Activated CD8-positive, alpha-beta memory T cell treated with anti-CD3 and anti-CD28 coated beads, Interleukin-2, amount 50 U/mL, for 1 hour (primary cell): Measurements from ENCODE around the gene PSMD5.
"Not testable (repeated sequence)": the region's sequence is repeated elsewhere in the genome, so short reads cannot be mapped to it uniquely, and the experiment has no call there.

Experiments
- DNase-seq: peaks from one replicate; pipeline ENCODE4 v3.0.0-alpha.2; 2020; ENCODE audit errors: extremely low read depth

The PSMD5 gene

DNA sequence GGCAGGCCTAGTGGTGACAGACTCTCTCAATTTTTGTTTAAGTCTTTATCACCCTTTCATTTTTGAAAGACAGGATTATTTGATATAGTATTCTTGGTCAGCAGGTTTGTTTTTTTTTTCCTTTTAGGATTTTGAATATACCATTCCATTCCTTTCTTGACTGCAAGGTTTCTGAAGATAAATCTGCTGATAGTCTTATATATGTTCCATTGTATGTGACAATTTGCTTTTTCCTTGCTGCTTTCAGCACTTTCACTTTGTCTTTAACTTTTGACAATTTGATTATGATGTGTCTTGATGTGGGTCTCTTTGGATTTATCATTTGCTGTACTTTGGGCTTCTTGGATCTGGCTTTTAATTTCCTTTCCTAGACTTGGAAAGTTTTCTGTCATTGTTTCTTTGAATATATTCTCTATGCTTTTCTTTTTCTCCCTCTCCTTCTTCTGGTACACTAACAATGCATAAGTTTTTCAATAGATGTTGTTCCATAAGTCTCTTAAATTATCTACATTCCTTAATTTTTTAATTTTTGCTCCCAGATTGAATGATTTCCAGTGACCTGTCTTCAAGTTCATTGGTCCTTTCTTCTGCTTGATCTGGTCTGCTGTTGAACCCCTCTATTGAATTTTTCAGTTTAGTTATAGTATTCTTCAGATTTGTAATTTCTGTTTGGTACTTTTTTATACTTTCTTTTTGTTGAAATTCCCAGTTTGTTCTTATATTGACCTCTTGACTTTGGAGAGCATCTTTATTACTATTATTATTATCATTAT lies 34.9 kb downstream of the PSMD5 start:
- no peak for DNase-seq

DNA sequence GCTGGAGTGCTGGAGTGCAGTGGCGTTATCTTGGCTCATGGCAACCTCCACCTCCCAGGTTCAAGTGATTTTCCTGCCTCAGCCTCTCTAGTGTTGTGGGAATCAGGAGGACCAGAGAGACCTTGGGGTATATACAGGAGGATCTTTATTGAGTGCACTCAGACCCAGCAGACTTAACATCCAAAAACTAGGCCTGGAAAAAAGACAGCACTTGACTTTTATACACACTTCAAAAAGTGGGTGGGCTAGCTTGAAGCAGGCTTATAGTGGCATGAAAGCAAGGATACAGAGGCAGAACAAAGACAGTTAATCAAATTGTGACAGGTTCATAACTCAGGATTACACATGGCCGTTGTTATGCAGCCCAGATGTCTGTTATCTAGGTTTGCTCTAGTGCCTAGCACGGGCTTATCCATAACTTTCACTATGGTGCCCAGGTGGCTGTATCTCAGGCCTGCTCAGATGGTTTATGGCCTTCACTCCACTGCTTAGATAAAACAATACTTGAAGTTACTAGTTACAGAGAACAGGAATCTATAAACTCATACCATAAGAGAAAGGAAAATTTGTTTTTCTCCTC lies 37.8 kb downstream of the PSMD5 start:
- DNase-seq: not testable (repeated sequence)

DNA sequence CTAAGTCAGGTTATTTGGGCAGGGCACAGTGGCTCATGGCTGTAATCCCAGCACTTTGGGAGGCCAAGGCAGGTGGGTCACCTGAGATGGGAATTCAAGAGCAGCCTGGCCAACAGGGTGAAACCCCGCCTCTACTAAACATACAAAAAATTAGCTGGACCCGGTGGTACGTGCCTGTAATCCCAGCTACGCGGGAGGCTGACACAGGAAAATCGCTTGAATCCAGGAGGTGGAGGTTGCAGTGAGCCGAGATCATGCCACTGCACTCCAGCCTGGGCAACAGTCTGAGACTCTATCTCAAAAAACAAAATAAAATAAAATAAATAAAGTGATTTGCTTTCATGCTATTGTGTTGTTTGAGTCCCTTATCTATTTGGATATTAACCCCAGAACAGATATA lies 41.3 kb downstream of the PSMD5 start:
- DNase-seq: no peak

DNA sequence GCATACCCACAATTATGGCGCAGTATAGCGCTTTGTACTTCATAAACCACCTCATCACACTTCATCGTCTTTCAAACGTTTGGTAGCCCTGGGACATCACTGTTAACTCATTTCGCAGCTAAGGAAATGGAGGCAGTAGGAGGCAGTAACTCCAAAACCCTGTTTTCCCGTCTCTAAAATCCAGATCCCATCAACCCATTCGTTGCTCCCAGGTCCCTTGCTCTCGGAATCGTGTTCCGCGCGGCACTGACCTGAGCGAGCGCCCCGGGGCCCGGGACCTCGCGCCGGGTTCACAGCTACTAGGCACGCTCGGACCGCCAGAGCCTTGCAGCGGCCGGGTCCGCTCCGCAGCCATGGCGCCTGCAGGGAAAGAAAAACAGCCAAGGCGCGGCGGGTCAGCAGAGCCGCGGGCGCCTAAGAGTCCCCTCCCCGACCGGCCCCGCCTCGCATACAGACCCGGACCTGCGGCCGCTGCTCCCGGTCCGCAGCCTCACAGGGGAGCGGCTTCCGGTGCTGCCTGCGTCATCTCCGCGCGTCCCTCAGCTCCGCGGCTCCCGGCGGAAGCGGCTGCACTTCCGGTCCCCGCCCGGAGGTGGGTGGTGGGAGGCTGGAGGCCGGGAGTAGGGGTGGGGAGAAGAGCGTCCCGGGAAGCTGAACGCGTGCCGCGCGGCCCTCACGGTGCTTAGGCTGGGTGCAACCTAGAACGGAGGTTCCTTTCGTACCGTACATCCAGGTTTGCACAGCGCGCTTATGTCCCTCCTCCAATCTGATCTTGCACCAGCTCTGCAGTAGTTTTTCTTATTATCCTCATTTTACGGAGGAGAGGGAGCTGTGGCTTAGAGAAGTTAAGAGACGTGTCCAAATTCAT lies 49.6 kb downstream of the PSMD5 start, which contains the start of gene FBXW2:
Gene FBXW2 (minus strand): TSS at position 519 of the 868 bp plus-strand sequence. CDS start 5,158 bp downstream, outside the sequence.
- peak; percentile 36 for DNase-seq

DNA sequence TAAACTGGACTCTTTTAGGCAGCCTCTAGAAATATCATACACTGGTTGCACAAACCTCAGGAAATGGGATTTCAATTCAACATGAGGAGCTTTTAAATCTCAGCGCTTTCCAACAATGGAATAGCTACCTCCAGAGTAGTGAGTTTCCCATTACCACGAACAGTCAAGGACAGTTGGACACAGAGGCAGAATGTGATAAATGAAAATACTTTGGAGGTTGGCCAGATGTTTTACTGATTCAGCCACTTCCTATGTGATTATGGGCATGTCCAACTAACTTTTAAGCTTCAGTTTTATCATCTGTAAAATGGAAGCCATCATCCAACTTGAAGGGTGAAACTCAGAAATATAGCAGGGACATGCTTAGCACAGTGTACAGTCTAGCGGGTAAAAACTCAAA lies 51.6 kb downstream of the PSMD5 start:
- DNase-seq: no peak

DNA sequence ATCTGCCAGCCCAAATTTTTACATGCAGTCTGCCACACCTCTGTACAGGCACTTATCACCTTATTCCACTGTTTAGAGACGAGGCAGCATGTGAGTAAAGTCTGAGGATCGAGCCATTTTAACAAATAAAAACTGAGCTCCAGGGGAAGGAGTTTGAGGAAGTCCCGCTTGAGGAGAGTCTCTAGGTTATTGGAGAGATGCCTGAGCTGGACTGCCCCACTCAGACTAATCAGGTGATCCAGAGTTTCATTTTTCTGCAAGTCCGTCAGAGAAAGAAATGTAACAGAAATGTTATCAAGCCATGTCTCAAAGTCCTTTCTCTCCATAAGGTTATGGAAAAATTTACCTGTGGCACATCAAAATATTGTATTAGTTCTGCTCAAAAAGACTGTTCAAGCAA lies 54.8 kb downstream of the PSMD5 start:
- no peak for DNase-seq

DNA sequence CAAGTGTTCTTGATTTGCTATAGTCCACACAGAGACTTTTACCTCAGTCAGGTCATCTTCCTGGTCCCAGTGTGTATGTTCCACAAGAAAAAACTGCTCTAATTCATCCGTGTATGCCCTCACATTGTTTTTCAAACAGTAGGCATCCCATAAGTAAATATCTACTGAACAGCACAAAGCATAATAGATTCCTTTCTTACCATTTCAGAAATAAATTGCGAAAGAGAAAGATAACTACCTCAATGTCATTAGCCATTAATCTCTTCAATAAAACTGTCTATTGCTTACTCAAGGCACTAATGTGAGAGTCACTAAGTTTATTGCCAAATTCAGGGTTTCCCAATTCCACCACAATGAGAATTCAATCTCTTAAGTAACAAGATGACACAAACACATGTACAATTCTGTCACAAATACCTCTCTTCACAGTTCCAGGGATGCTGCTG lies 59.1 kb downstream of the PSMD5 start:
- DNase-seq: no peak

DNA sequence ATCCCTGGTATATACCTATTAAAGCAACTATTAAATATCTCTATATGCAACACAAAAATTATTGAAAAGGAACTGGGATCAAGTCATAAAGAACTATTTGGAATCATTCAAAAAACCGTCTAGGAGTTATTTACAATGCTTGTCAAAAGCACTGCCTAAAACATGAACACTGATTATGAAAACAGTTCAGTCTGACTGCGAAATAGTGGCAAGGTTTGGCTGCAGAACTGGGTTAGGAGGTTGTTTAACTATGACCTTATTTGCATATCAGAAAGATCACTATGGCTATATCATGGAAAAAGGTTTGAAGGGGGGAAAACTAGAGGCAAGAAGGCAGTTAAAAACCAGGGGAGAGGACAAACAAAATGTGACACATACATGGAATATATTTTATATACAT lies 61.5 kb downstream of the PSMD5 start:
- DNase-seq: no peak

DNA sequence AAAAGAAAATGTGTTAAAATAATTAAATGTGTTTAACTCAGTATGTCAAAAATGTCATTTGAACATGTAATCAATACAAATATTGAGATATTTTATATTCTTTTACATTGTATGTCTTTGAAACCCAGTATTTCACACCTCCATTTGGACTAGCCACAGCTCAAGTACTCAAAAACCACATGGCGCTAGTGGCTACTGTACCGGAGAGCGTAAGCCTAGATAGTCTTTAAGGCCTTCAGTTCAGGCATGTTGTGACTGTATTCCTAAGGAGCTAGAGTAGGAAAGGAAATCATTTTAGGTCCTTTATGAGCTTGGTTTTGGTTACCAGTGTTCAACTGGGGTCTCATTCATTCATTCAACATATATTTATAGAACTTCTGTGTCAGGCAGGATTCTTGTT lies 62.4 kb downstream of the PSMD5 start:
- no peak for DNase-seq

DNA sequence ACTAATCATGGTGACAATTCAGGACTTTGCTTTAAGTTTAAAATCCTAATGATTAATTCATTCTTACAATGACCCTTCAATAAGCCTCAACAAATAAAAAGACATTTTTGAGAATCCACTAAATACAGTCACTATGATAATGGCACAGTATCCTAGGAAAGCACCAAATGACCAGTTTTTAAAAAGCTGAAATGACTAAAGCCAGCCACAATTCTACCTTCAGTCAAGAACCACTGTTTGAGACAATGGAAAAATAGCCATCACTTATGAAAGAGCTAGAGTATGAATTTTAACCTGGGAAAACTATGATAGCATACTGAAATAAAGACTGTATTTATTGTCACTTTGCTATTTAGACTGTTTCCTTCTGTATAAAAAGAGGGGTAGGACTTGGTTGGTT lies 63.5 kb downstream of the PSMD5 start:
- no peak for DNase-seq

DNA sequence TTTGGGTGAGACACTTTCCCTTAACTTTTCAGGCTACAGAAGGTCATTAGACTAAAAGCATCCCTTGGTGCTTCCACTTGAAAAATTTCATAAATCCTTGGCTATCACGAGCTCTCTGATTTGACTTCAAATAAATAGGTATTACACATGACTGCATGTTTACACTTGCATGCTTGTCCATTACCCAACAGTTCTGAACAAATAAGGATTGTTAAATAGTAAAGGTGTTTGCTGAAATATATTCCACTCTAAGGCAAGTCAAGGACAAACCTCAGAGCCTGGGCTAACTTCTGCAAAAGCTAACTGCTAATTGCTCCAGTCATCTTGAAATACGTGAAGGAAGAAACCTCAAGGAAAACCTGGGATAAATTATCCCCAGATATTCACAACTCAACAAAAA lies 64.0 kb downstream of the PSMD5 start:
- no peak for DNase-seq

DNA sequence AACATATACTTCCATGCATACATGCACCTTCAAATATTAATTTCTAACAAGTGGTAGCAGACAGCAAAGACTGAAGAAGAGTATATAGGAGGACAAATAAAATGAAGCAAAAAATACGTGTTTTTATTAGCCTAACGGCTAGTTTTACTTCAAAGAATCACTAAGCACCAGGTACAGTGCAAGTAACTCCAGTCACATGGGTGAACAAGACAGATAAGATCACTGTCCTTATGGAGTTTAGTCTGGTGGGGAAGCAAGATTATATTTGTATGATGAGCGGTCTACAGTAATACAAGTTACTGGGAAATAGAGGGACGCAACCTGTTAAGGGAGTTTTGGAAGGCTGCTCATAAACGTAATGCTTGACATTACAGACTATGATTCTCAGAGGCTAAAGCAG lies 65.5 kb downstream of the PSMD5 start:
- no peak for DNase-seq

DNA sequence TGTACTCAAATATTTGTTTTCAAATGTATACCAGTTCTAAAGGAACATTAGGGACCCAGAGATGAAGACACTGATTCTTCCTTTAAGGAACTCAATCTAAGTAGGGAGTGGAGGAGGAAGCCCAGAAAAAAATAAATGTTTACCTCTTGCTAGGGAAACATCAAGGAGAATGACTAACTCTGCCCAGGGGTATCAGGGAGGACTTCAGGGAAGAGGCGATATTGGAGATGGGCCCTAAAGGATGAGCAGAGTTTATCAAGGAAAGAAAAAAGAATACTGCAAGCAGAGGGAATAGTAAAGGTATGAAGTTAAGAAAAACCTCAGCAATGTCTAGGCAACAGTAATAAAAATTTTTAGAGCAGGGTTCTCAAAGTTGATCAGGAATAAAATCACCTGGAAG lies 65.9 kb downstream of the PSMD5 start:
- no peak for DNase-seq

DNA sequence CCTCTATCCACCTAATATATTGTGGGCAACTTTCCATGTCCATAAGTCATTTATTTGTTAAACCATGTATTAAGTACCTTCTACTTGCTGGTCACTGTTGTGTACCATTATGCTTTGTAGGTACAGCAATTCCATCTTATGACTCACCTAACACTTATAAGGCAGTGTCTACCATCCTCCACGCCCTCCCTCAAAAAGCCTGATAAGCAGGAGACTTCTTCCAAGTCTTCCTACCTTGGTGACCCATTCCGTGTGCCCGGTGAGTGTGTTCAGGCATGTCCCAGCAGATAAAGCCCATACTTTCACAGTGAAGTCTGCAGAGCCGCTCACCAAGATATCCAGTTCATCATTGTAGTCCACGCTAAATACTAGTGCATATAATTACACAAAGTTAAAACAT lies 66.9 kb downstream of the PSMD5 start:
- DNase-seq: no peak

DNA sequence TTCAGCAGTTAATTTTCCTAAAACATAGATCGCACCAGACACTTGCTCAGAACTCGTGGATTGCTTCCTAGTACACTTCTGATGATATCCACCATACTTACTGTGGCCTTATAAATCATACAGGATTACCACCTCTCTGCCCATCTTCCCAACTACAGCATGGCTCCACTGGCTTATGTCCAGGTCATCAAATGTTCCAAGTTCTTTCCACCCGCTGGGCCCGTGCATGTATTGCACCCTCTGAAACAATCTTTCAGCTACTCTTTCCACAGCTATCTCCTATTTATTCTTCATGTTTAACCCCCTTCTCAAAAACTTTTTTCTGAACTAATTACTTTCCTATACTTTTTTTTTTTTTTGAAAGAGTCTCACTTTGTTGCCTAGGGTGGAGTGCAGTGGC lies 68.0 kb downstream of the PSMD5 start:
- DNase-seq: no peak

DNA sequence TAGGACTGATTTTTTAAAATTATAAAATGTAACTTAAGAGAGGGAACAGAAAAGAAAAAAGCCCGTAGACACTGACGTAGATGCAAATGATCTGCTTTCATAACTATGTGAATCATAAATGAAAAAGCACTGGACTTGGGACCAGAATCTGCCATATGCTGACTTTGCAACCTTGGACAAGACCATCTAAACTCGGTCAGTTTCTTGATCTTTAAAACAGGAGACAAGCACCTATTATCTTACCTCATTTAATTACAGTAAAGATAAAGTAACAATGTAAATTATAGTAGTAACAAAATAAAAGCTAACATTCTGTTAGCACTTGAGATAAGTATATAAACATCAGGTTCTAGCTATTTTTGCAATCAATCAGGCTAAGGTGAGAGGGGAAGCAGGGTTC lies 69.5 kb downstream of the PSMD5 start:
- DNase-seq: no peak

DNA sequence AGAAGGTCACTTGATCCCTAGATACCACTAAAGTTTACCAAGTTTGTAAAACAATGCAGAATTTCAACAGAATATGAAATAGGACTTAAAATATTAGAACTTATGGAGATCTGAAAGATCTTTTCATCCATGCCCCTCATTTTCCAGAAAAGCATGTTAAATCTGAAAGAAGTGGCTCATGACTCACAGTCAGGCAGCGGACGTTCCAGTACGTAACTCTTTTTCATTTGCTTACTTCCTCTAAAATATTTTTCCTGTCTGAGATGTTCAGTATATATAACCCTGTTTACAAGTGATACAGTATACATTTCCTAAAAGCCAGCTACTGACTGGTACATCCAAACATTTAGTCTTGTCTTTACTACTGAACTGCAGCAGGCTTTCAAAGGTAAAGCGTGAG lies 71.8 kb downstream of the PSMD5 start:
- DNase-seq: no peak

DNA sequence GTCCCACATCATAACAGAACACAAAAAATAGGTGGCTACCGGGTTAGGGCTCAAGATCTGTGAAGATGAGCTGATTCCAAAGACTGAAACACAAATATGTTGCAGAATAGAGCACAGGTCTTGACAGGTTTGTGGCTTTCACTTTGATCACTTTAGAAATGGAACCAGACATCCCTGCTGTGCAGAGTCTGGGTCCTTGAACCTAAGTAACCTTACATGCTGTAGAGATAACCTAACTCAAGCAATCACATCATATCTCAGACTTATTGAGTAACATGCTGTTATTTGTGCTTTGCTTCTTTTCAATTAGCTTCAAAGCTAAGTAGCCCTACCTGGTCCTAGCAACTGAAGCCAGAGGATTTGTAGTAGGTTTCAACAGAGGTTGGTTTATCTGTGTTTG lies 73.8 kb downstream of the PSMD5 start:
- no peak for DNase-seq

DNA sequence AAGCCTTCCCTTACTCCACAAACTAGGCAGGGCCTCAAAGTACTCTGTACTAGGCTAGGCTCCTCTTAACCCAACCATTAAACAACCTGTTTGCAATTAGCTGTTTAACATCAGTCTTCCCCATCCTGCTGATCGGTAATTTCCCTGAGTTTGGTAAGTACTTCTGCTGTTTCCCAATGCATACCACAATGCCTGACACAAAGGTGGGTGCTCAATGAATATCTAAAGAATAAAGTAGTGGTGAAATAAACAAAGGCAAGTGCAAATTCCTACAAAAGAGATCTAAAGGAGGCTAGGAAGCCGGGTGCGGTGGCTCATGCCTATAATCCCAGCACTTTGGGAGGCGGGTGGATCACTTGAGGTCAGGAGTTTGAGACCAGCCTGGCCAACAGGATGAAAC lies 74.5 kb downstream of the PSMD5 start:
- DNase-seq: no peak

DNA sequence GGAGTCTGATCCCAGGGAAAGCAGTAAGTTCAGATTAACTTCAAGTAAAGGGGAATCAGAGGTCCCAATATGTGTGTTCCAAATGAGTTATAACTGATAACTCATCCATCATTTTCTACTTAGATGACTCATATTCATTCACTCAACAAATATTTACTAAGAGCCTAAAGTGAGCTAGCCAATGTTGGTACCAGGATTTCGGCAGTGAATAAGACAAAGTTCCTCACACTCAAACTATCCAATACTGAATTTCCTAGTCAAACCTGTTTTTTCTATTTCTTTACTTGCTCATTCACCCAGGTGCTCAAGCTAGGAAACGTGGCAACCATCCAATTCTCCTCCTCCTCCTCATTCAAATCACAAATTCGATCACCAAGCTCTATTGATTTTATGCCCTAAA lies 75.3 kb downstream of the PSMD5 start:
- DNase-seq: no peak
